Aorta (tissue), 5 donors: ENCODE data around the gene SPATA13. TPM values are rescaled to one million over a fixed set of nuclear protein-coding genes. Genes with fewer than 3 reads are reported as not detected.

Experiments
- ATAC-seq: fragments of 200-7000 bp; cut with Tn5 transposase; one replicate; pipeline ENCODE4 v1.9.1; 2022; ENCODE audit warnings: moderate library complexity; ENCODE audit not compliant: low FRiP score
- DNase-seq, 2 donors: peaks; one replicate each; pipeline ENCODE4 v3.0.0-alpha.2; 2020
- H3K27ac ChIP-seq, 2 donors: one replicate each; pipeline ENCODE4 v1.5.1; 2013; ENCODE audit warnings: low read length in 2 of 2, mild to moderate bottlenecking in 2 of 2, moderate library complexity in 2 of 2, control low read depth in 1 of 2, inconsistent platforms in 1 of 2, low read depth in 1 of 2
- H3K27me3 ChIP-seq, 2 donors: one replicate each; pipeline ENCODE4 v1.6.1; 2013; ENCODE audit warnings: control low read depth in 1 of 2, low read length in 1 of 2, mild to moderate bottlenecking in 1 of 2, moderate library complexity in 1 of 2; ENCODE audit not compliant: insufficient read depth in 2 of 2, control insufficient read depth in 1 of 2
- H3K36me3 ChIP-seq, 2 donors: one replicate each; pipeline ENCODE4 v1.6.1; 2013; ENCODE audit warnings: control low read depth in 1 of 2, low read length in 1 of 2, mild to moderate bottlenecking in 1 of 2; ENCODE audit not compliant: insufficient read depth in 2 of 2, control insufficient read depth in 1 of 2
- H3K4me1 ChIP-seq, 2 donors: one replicate each; pipeline ENCODE4 v1.6.1; 2013; ENCODE audit warnings: low read length in 2 of 2, control low read depth in 1 of 2, mild to moderate bottlenecking in 1 of 2, moderate library complexity in 1 of 2; ENCODE audit not compliant: insufficient read depth in 2 of 2, control insufficient read depth in 1 of 2
- H3K4me3 ChIP-seq, 2 donors: one replicate each; pipeline ENCODE4 v1.5.1; 2013; ENCODE audit warnings: low read length in 2 of 2, control low read depth in 1 of 2, mild to moderate bottlenecking in 1 of 2
- H3K9me3 ChIP-seq: one replicate; pipeline ENCODE4 v1.6.1; 2013; ENCODE audit warnings: mild to moderate bottlenecking, low read length; ENCODE audit not compliant: control insufficient read depth
- WGBS, 2 donors: extraction: QIAGEN DNeasy Blood & Tissue Kit; methylation state at CpG; one replicate each; pipeline ENCODE4 v1.1.7; 2013; 5-methylcytosine and 5-hydroxymethylcytosine counted together
- intact Hi-C, 2 donors: fragments of 100-400 bp; cut with DNase I; formaldehyde crosslinking; loops; one replicate each; pipeline versions ENCODE4 v1.14.2 to v1.15.0; 2022
- polyA plus RNA-seq, 2 donors: library from polyadenylated mRNA; stranded (reverse); fragments of 200-250 nt; gene quantifications; one replicate each; pipeline ENCODE4 v1.2.3, GENCODE V29; 2013
- total RNA-seq, 2 donors: library from RNA; stranded (reverse); fragmentation: NEBNext Ultra II Directional; extraction: Animal tissue kit (Norgen Biotek cat#: 25700); gene quantifications; one replicate each; pipeline ENCODE4 v1.2.1, GENCODE V29; 2021
- donor health status: healthy with polysubstance abuse.
- donor health status: Bipolar disorder and iron deficiency.
- donor health status: DM: no; HTN: no; CAD: no.
- donor health status: DM: no; HTN: no; CAD: no.
- donor health status: DM: yes; HTN: yes; CAD: no.

SPATA13 gene
- total and polyA plus RNA-seq, 4 donors: 6.1 to 18.2 (median 9.0) TPM

DNA sequence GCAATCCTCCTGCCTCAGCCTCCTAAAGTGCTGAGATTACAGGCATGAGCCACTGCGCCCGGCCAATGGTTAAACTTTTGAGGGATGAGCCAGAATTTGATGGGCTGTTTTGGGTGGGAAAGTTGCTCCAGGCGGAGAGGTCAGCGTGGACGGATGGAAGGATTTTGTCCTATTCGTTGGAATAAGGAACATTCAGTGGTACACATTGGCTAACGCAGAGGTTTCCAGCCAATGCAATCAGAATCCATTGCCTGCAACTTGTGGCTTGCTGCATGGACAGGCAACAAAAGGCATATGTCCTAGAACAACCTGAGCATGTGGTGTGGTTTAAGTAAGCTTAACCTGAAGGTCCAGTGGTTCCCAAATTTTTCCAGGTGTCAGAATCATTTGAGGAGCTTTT is 113.4 kb downstream of the SPATA13 start:
- WGBS, 2 donors: 94 to 97% methylated on average over 7 of the region's 7 CpGs
- H3K36me3 ChIP-seq: no peaks in the 10 kb centered on the region
- no peaks in the 10 kb centered on the region for H3K9me3 ChIP-seq
- no peaks in the 10 kb centered on the region for H3K4me1 ChIP-seq
- no peak for ATAC-seq
- DNase-seq: no peak
- H3K4me3 ChIP-seq: no peak overlapping the region
- H3K27ac ChIP-seq: no peak overlapping the region
- intact Hi-C loops: loop anchor here in 1 of 2 donors (5.0 kb wide), 2 partner anchors 242 to 897 kb away; no protein-coding TSS in a partner anchor
- H3K27me3 ChIP-seq: no peaks in the 10 kb centered on the region

- Histone ChIP-seq H3K36me3 (no peaks in the 10 kb centered on the region), H3K4me3 (no peak overlapping the region), H3K27ac (no peak overlapping the region), H3K4me1 (no peaks in the 10 kb centered on the region), H3K27me3 (no peaks in the 10 kb centered on the region), H3K9me3 (no peaks in the 10 kb centered on the region)
- DNase-seq (no peak), ATAC-seq (no peak)
- 80 to 84% methylated on average over 6 of the region's 6 CpGs for WGBS, 2 donors
- intact Hi-C loops: loop anchor here in 1 of 2 donors (5.0 kb wide), 2 partner anchors 242 to 897 kb away; no protein-coding TSS in a partner anchor
Measured at GRCh38 chr13:24274452-24275021, 114.0 kb downstream of the SPATA13 start.

DNA sequence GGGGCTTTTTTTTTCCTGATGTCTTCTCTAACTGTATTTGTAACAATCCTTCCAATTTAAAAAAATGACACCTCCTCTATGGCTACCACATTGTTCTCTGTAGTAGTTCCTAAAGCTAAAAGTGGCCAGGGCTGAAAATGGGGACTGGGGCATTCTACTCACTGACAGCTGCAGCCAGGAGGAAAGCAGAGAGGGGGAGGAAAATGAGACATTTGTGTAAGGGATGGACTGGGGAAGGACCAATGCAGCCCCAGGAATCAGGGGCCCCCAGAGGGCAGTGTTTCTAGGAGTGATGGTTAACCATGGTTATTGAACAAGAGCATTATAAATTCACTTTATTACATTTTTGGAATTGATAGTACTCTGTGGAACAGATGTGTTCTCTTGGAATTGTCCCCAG is 114.5 kb downstream of the SPATA13 start:
- H3K4me1 ChIP-seq: no peaks in the 10 kb centered on the region
- H3K36me3 ChIP-seq: no peaks in the 10 kb centered on the region
- no peak overlapping the region for H3K27ac ChIP-seq
- DNase-seq (no peak), ATAC-seq (no peak)
- H3K27me3 ChIP-seq: no peaks in the 10 kb centered on the region
- H3K9me3 ChIP-seq: no peaks in the 10 kb centered on the region
- H3K4me3 ChIP-seq: no peak overlapping the region
- intact Hi-C loops: no loop called here

GRCh38 chr13:24276306-24276705 is 115.8 kb downstream of the SPATA13 start:
- Histone ChIP-seq H3K27me3 (no peaks in the 10 kb centered on the region), H3K4me3 (no peak overlapping the region), H3K4me1 (no peaks in the 10 kb centered on the region), H3K27ac (no peak overlapping the region), H3K36me3 (no peaks in the 10 kb centered on the region), H3K9me3 (no peaks in the 10 kb centered on the region)
- intact Hi-C loops: no loop called here
- ATAC-seq (no peak), DNase-seq (no peak)
- WGBS, 2 donors: 96 to 97% methylated on average over 2 of the region's 2 CpGs

DNA sequence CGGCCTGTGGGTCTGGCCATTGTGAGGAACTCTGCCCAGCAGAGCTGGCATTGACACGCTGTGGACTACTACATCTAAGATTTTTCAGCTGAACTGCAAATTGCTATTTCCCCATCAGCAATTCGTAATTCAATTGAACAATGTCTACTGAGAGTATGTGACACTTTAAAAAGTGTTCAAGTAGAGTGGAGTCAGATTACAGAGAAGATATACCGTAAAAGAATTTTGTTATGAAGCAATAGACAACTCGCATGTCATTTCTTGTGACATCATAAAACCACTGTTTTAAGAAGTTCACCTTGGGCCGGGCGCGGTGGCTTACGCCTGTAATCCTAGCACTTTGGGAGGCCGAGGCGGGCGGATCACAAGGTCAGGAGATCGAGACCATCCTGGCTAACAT is 116.3 kb downstream of the SPATA13 start:
- no peaks in the 10 kb centered on the region for H3K9me3 ChIP-seq
- no peak for DNase-seq
- no peak overlapping the region for H3K27ac ChIP-seq
- no peak for ATAC-seq
- 92 to 95% methylated on average over 13 of the region's 13 CpGs for WGBS, 2 donors
- no peak overlapping the region for H3K4me3 ChIP-seq
- no peaks in the 10 kb centered on the region for H3K27me3 ChIP-seq
- intact Hi-C loops: no loop called here
- H3K4me1 ChIP-seq: no peaks in the 10 kb centered on the region
- no peaks in the 10 kb centered on the region for H3K36me3 ChIP-seq

DNA sequence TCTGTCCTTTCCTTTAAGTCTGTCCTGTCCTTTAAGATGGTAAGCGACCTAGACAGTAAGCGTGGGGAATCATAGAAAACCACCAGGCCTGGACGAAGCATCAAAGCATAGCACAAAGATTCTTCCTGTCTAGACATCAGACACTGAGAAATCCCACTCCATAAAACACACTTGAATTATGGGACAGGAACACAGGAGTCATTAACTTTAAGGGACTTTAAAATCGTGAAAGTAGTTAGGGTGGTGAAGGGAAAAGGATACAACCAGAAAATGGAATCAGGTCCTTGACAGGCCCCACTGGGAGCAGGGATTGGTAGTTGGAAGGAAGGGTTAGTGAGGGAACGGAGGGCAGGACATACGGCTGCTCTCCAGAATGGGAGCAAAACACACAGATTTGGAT is 117.2 kb downstream of the SPATA13 start:
- DNase-seq (no peak), ATAC-seq (no peak)
- WGBS, 2 donors: 93 to 94% methylated on average over 6 of the region's 6 CpGs
- intact Hi-C loops: no loop called here
- Histone ChIP-seq H3K9me3 (no peaks in the 10 kb centered on the region), H3K27ac (no peak overlapping the region), H3K4me1 (no peaks in the 10 kb centered on the region), H3K36me3 (no peaks in the 10 kb centered on the region), H3K4me3 (no peak overlapping the region), H3K27me3 (no peaks in the 10 kb centered on the region)

DNA sequence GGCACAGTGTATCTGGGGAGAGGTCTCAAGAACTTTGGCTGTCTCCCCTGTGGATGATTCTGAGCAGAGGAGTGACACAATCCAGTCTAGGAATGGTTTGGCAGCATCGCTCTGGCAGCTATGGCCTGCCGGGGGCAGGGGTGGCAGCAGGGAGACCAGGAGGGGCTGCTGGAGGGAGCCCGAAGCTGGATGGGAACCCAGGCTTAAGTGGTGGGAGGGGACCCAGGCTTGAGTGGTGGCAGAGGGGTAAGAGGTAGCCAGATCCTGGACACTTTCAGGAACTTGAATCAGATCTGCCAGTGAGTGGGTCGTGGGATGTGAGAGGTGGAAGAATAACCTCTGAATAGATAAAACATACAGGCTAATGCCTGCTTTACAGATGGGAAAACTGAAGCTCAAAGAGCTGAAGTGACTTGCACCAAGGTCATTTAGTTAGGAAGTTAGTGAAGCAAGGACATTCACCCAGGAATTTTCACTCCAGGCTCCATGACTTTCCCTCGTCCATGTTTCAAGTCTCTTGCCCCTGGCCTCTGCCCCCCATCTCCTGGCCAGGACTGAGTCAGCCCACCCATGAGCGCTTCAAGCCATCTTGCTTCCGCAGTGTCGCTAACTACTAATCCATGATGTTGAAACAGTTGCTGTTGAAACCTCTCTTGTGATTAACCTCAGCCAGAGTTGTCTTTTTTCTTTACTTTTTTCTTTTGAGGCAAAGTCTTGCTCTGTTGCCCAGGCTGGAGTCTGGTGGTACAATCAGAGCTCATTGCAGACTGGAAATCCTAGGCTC is 119.0 kb downstream of the SPATA13 start:
- no peaks in the 10 kb centered on the region for H3K4me1 ChIP-seq
- DNase-seq (no peak), ATAC-seq (no peak)
- H3K27ac ChIP-seq: no peak overlapping the region
- no peaks in the 10 kb centered on the region for H3K9me3 ChIP-seq
- no peaks in the 10 kb centered on the region for H3K36me3 ChIP-seq
- no peaks in the 10 kb centered on the region for H3K27me3 ChIP-seq
- H3K4me3 ChIP-seq: no peak overlapping the region
- intact Hi-C loops: no loop called here
- WGBS, 2 donors: 92 to 94% methylated on average over 8 of the region's 8 CpGs

DNA sequence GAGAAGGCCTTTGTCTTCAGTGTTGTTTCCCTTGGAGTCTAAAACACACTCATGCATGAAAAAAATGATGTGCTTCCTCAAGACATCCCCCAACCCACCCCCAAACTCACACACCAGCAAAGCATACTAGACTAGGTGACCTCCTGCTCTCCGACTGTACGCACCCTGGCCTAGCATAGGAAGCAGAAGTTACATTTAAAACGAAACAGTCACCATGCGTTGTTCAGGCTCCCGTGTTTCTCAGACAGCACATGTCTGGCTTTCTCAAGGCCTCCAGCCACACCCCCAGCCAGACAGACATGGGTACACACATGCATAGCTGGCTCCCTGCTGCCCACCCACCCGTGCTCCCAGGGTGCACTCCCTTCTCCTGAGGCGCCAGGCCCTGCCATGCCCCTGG is 120.2 kb downstream of the SPATA13 start:
- Histone ChIP-seq H3K4me1 (no peaks in the 10 kb centered on the region), H3K4me3 (no peak overlapping the region), H3K27ac (no peak overlapping the region), H3K36me3 (no peaks in the 10 kb centered on the region), H3K27me3 (no peaks in the 10 kb centered on the region), H3K9me3 (no peaks in the 10 kb centered on the region)
- 74 to 80% methylated on average over 7 of the region's 7 CpGs for WGBS, 2 donors
- ATAC-seq: no peak
- DNase-seq: no peak
- intact Hi-C loops: no loop called here
